Immature natural killer cell (primary cell): ENCODE measurements around the gene PRDX1. TPM values are rescaled to one million over a fixed set of nuclear protein-coding genes. Genes with fewer than 3 reads are reported as not detected.
A peak's percentile ranks its signal among the peaks of the same experiment; 100 is the strongest.

Experiments used
- DNase-seq, 3 donors: peaks; one replicate each; pipeline ENCODE4 v3.0.0; 2022; ENCODE audit warnings: mixed read lengths in 1 of 3
- H3K27ac Mint-ChIP-seq, 6 donors: one replicate each; pipeline ENCODE4 v1.8.0; 2020; ENCODE audit warnings: mixed read lengths in 6 of 6, mild to moderate bottlenecking in 5 of 6, inconsistent platforms in 4 of 6, moderate library complexity in 3 of 6
- H3K27me3 Mint-ChIP-seq, 3 donors: one replicate each; pipeline ENCODE4 v1.8.0; 2020 to 2021; ENCODE audit warnings: low read depth in 3 of 3, mild to moderate bottlenecking in 3 of 3, mixed read lengths in 3 of 3, moderate library complexity in 3 of 3, inconsistent platforms in 1 of 3
- H3K36me3 Mint-ChIP-seq, 3 donors: one replicate each; pipeline ENCODE4 v1.8.0; 2020; ENCODE audit warnings: mixed read lengths in 3 of 3, inconsistent platforms in 2 of 3, mild to moderate bottlenecking in 2 of 3
- H3K4me1 Mint-ChIP-seq, 2 donors: one replicate each; pipeline ENCODE4 v1.8.0; 2020; ENCODE audit warnings: inconsistent platforms in 2 of 2, mild to moderate bottlenecking in 2 of 2, mixed read lengths in 2 of 2, moderate library complexity in 1 of 2
- H3K4me3 Mint-ChIP-seq, 5 donors: one replicate each; pipeline ENCODE4 v1.8.0; 2020; ENCODE audit warnings: mild to moderate bottlenecking in 5 of 5, mixed read lengths in 5 of 5, inconsistent platforms in 3 of 5, moderate library complexity in 3 of 5
- H3K9me3 Mint-ChIP-seq, 6 donors: one replicate each; pipeline ENCODE4 v1.8.0; 2020; ENCODE audit warnings: mild to moderate bottlenecking in 6 of 6, mixed read lengths in 6 of 6, inconsistent platforms in 4 of 6, moderate library complexity in 3 of 6
- polyA plus RNA-seq, 3 donors: library from polyadenylated mRNA; unstranded; fragments of 300-500 nt; fragmentation: Illumina TruSeq; gene quantifications; one replicate each; pipeline ENCODE4 v1.2.3, GENCODE V29; 2021

The PRDX1 gene
- 100 to 1,000 TPM in 2 of 3 donors, 10 to 100 TPM in 1; 84.0 to 112 (median 112) TPM for polyA plus RNA-seq

DNA sequence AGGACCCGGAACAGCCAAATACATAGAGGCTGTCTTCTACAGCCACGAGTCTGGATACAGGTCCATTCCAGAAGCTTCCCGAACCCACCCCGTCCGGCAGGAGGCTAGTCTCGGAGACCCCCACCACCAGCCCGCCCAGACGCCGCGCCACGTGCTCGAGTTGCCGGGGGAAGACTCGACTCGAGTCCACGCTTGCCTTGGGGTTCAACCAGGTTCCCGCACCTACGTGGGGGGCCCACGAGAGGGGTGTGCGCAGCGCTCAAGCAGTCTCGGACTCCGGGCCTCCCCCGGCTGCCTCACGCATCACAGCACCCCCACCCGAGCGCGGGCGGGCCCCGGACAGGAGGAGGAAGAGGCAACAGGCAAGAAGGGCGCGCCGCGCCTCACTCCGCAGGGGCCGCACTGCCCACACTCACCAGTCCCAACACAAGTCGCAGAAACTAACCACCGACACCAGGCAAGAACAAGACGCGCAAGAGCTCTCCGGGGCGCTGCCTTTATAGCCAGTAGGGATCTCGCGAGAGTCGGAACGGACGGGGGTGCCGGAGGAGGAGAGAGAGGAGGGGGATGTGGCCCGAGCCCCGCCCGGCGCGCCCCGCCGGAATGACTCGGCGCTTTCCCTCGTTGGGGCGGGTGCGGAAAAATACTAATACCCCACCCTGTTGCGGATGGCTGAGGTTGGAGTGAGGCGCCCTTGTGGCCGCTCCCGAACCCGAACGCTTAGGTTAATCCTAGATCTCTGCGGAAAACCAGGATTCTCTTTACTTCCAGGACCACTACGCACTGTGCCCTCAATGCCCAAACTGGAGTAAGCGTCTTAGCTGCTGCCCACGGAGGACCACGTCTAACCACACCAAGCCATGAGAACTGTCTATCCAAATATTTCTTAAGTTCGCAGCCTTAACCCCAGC, at the start of gene PRDX1:
Gene PRDX1 (minus strand): TSS at position 472 of the 911 bp plus-strand sequence. CDS start 2,841 bp downstream, outside the sequence.
- peak within 1 kb of the TSS; percentile 93 to 97 (median 95) for H3K4me3 Mint-ChIP-seq
- H3K36me3 Mint-ChIP-seq, result peaks cover 0 to 3% (median 0%) of the 10 kb centered on the region in 3 donors
- H3K9me3 Mint-ChIP-seq, result no peaks in the 10 kb centered on the region
- peaks cover 29 to 33% of the 10 kb centered on the region in 2 donors for H3K4me1 Mint-ChIP-seq
- H3K27me3 Mint-ChIP-seq, result peaks cover 7 to 10% (median 8%) of the 10 kb centered on the region in 3 donors
- DNase-seq, result peak; percentile 85 to 92 (median 88)
- peak within 1 kb of the TSS; percentile 64 to 87 (median 82) for H3K27ac Mint-ChIP-seq

- H3K9me3 Mint-ChIP-seq, result no peaks in the 10 kb centered on the region
- H3K27me3 Mint-ChIP-seq, result peaks cover 0 to 3% (median 2%) of the 10 kb centered on the region in 3 donors
- no peak overlapping the region for H3K4me3 Mint-ChIP-seq
- H3K27ac Mint-ChIP-seq, result peak overlapping the region in 1 of 6 donors; percentile 12
- no peaks in the 10 kb centered on the region for H3K4me1 Mint-ChIP-seq
- DNase-seq, result no peak
- peaks cover 3 to 24% (median 7%) of the 10 kb centered on the region in 3 donors for H3K36me3 Mint-ChIP-seq
Observed at GRCh38 chr1:45570631-45571030, 48.9 kb upstream of the PRDX1 start.

DNA sequence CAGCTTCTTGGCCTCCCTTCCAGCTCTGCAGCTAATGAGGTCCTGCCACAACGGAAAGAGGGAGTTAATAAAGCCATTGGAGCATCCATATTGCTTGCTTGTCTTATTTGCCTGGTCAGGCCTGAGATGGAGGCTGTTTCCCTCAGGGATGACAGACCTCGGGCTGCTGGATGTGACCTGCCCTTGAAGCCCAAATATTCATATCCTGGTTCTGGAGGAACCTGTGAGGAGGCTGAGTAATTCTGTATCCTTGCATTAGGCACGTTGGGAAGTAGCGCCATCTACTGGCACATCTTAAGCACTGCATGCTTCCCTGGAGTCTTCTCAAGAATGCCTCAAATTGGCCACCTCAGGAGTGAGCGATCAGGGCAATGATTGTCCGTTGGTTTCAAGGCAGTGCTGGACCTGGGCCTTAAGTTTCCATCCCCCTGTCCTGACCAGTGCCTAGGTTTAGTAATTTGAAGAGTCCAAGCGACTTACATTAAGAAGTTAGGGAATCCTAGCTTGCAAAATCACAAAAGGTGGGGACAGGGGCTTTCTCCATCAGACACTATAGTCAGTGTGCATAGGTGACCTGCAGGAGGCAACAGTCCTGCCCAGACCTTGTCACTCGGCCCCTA, 48.4 kb upstream of the PRDX1 start:
- H3K9me3 Mint-ChIP-seq, result no peaks in the 10 kb centered on the region
- DNase-seq, result peak; percentile 64 to 67 (median 64)
- no peak overlapping the region for H3K4me3 Mint-ChIP-seq
- no peaks in the 10 kb centered on the region for H3K4me1 Mint-ChIP-seq
- peaks cover 3 to 24% (median 7%) of the 10 kb centered on the region in 3 donors for H3K36me3 Mint-ChIP-seq
- peaks cover 0 to 3% (median 2%) of the 10 kb centered on the region in 3 donors for H3K27me3 Mint-ChIP-seq
- no peak overlapping the region for H3K27ac Mint-ChIP-seq

- Mint-ChIP-seq H3K27me3 (peaks cover 0 to 3% (median 2%) of the 10 kb centered on the region in 3 donors), H3K36me3 (peaks cover 3 to 24% (median 7%) of the 10 kb centered on the region in 3 donors), H3K4me1 (no peaks in the 10 kb centered on the region), H3K4me3 (no peak overlapping the region), H3K9me3 (no peaks in the 10 kb centered on the region), H3K27ac (peak overlapping the region in 1 of 6 donors; percentile 36)
- no peak for DNase-seq
Observed at GRCh38 chr1:45569571-45569961, 47.9 kb upstream of the PRDX1 start.

GRCh38 chr1:45568421-45568820, 46.7 kb upstream of the PRDX1 start:
- Mint-ChIP-seq H3K4me1 (no peaks in the 10 kb centered on the region), H3K27me3 (peaks cover 0 to 3% (median 2%) of the 10 kb centered on the region in 3 donors), H3K36me3 (peaks cover 3 to 26% (median 11%) of the 10 kb centered on the region in 3 donors), H3K9me3 (no peaks in the 10 kb centered on the region), H3K4me3 (no peak overlapping the region), H3K27ac (peak overlapping the region in 1 of 6 donors; percentile 40)
- DNase-seq, result no peak

- Mint-ChIP-seq H3K27me3 (peaks cover 0 to 3% (median 2%) of the 10 kb centered on the region in 3 donors), H3K9me3 (no peaks in the 10 kb centered on the region), H3K27ac (peak overlapping the region in 1 of 6 donors; percentile 17), H3K36me3 (peaks cover 3 to 26% (median 11%) of the 10 kb centered on the region in 3 donors), H3K4me3 (no peak overlapping the region), H3K4me1 (no peaks in the 10 kb centered on the region)
- no peak for DNase-seq
Observed at GRCh38 chr1:45567911-45568310, 46.2 kb upstream of the PRDX1 start.

DNA sequence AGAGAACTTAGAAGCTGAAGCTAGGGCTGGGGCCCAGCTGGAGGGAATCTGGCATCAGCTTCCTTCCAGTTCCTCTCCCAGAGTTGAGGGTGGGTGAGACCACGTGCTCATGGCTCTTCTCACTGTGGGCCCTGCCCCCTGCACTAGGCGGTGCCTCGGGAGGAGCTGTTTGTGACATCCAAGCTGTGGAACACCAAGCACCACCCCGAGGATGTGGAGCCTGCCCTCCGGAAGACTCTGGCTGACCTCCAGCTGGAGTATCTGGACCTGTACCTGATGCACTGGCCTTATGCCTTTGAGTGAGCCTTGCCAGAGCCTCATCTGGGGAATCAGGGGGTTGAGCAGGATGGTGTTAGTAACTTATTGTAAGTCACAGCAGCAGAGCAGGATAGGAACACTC, 45.0 kb upstream of the PRDX1 start:
- H3K9me3 Mint-ChIP-seq, result no peaks in the 10 kb centered on the region
- no peak overlapping the region for H3K4me3 Mint-ChIP-seq
- H3K4me1 Mint-ChIP-seq, result no peaks in the 10 kb centered on the region
- no peak for DNase-seq
- no peak overlapping the region for H3K27ac Mint-ChIP-seq
- H3K36me3 Mint-ChIP-seq, result peaks cover 3 to 31% (median 11%) of the 10 kb centered on the region in 3 donors
- peaks cover 0 to 3% (median 0%) of the 10 kb centered on the region in 3 donors for H3K27me3 Mint-ChIP-seq

- Mint-ChIP-seq H3K4me3 (no peak overlapping the region), H3K27me3 (peaks cover 0 to 3% (median 0%) of the 10 kb centered on the region in 3 donors), H3K9me3 (no peaks in the 10 kb centered on the region), H3K27ac (no peak overlapping the region), H3K4me1 (no peaks in the 10 kb centered on the region), H3K36me3 (peaks cover 3 to 36% (median 11%) of the 10 kb centered on the region in 3 donors)
- DNase-seq, result no peak
Observed at GRCh38 chr1:45563843-45564242, 42.2 kb upstream of the PRDX1 start.

DNA sequence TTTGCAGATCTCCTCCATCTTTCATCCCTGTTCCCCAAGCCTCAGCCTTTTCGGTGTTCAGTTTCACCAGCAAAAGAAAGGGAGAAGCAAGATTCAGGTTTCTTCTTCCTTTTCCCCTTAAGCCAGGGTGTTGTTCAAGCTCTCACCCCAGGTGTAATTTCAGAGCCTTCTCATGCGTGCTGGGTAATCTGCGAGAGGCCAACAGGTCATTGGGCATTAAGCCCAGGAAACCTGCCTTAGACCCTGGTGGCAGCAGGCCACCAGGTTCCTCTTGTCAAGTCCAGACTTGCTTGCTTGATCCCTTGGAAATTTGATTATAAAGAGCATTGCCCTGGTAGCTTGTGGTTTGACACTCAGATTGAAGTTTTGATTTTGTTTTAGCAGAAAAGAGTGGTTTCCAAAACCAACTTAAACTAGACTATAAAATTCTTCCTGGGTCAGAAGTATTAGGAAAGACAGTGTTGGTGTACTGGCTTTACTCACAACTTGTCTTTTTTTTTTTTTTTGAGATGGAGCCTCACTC, 35.8 kb upstream of the PRDX1 start:
- no peaks in the 10 kb centered on the region for H3K27me3 Mint-ChIP-seq
- no peak overlapping the region for H3K27ac Mint-ChIP-seq
- H3K36me3 Mint-ChIP-seq, result peaks cover 0 to 15% (median 0%) of the 10 kb centered on the region in 3 donors
- DNase-seq, result no peak
- no peak overlapping the region for H3K4me3 Mint-ChIP-seq
- no peaks in the 10 kb centered on the region for H3K9me3 Mint-ChIP-seq
- peaks cover 5 to 8% of the 10 kb centered on the region in 2 donors for H3K4me1 Mint-ChIP-seq

DNA sequence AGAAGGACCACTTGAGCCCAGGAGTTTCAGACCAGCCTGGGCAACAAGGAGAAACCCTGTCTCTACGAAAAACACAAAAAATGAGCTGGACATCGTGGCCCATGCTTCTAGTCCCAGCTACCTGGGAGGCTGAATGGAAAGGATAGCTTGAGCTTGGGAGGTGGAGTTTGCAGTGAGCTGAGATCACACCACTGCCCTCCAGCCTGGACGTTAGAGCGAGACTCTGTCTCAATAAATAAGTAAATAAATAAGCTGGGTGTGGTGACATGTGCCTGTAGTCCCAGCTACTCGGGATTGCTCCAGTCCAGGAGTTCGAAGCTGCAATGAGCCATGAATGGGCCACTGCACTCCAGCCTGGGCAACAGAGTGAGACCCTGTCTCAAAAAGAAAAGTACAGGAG, 32.5 kb upstream of the PRDX1 start:
- Mint-ChIP-seq H3K27me3 (peaks cover 2 to 4% (median 3%) of the 10 kb centered on the region in 3 donors), H3K4me1 (peaks cover 25 to 31% of the 10 kb centered on the region in 2 donors), H3K36me3 (peaks cover 0 to 4% (median 0%) of the 10 kb centered on the region in 3 donors), H3K9me3 (no peaks in the 10 kb centered on the region), H3K4me3 (no peak overlapping the region), H3K27ac (no peak overlapping the region)
- no peak for DNase-seq

DNA sequence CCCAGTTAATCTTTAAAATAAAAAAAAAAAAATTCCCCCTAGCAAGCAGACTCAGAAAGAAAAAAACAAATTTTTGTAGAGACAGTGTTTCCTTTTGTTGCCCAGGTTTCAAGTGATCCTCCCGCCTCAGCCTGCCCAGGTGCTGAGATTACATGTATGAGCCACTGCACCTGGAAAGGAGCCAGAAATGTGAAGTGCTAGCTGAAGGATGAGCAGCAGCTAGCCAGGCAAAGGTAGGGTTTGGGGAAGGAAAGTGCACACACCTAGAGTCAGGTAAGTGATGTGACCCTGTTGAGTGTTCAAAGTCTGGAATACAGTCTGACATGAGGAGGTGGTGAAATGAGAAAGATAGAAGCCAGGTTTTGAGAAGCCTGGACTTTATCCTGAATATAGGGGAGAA, 30.6 kb upstream of the PRDX1 start:
- H3K36me3 Mint-ChIP-seq, result peaks cover 0 to 4% (median 0%) of the 10 kb centered on the region in 3 donors
- peak overlapping the region in 2 of 6 donors; percentile 2 to 26 for H3K27ac Mint-ChIP-seq
- peaks cover 22 to 28% of the 10 kb centered on the region in 2 donors for H3K4me1 Mint-ChIP-seq
- DNase-seq, result no peak
- no peaks in the 10 kb centered on the region for H3K9me3 Mint-ChIP-seq
- H3K27me3 Mint-ChIP-seq, result peaks cover 2 to 4% (median 3%) of the 10 kb centered on the region in 3 donors
- peak overlapping the region in 2 of 5 donors; percentile 48 to 97 for H3K4me3 Mint-ChIP-seq

DNA sequence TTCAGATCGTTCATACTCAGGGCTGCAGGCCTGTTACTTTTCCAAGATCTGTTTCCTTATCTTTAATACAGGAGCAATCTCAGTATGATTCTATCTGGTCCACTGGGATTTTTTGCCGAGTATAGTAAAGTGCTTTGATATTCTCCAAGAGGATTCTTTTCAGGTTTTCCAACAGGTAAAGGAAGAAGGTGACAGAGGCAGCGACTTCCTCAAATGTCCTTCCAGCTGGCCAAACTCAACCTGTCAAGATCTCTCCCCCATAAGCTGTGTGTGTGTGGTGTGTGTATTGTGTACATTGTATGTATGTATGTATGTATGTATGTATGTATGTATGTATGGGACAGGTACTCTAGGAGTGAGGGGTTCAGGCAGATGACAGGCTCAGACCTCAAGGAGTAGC, 30.0 kb upstream of the PRDX1 start:
- Mint-ChIP-seq H3K36me3 (peaks cover 0 to 4% (median 0%) of the 10 kb centered on the region in 3 donors), H3K4me3 (peak overlapping the region; percentile 97 to 100 (median 98)), H3K9me3 (no peaks in the 10 kb centered on the region), H3K4me1 (peaks cover 22 to 26% of the 10 kb centered on the region in 2 donors), H3K27me3 (peaks cover 2 to 5% (median 3%) of the 10 kb centered on the region in 3 donors), H3K27ac (peak overlapping the region; percentile 90 to 98 (median 97))
- no peak for DNase-seq
